B cell (primary cell): ENCODE data around the gene ZAR1L. TPM values are rescaled to one million over a fixed set of nuclear protein-coding genes. Genes with fewer than 3 reads are reported as not detected.

ENCODE experiments used
- ATAC-seq: fragments of 200-7000 bp; cut with Tn5 transposase; one replicate; pipeline ENCODE4 v1.10.0; 2021; ENCODE audit warnings: low read depth, mild to moderate bottlenecking, moderate number of reproducible peaks, moderate library complexity
- CTCF ChIA-PET: fragments of 350-600 bp; sonication (Branson Sonifier 250); formaldehyde crosslinking; loops from one replicate; lab custom pipeline; 2021; ENCODE audit warnings: antibody characterized with exemption, inconsistent platforms; lab: Charles Lee
- POLR2A ChIA-PET: fragments of 350-600 bp; sonication (Branson Sonifier 250); formaldehyde crosslinking; loops from one replicate; lab custom pipeline; 2021; ENCODE audit warnings: antibody characterized with exemption; lab: Charles Lee
- DNase-seq: peaks from one replicate; pipeline ENCODE4 v3.0.0; 2013
- H2AFZ ChIP-seq: 2 replicates; pipeline ENCODE4 v1.6.1; 2012; ENCODE audit warnings: mild to moderate bottlenecking, low read depth, low read length; ENCODE audit not compliant: insufficient read depth, poor library complexity, severe bottlenecking
- H3K27ac ChIP-seq, 2 donors: 1 replicate in 1 of 2; 2 replicates in 1 of 2; pipeline ENCODE4 v1.5.1; 2012 to 2013; ENCODE audit warnings: low read length in 2 of 2, mild to moderate bottlenecking in 2 of 2, moderate library complexity in 1 of 2
- H3K27me3 ChIP-seq, 4 experiments: fragments of 200-600 bp in 1 of 4; sonication (generic) in 1 of 4; replicated peaks in 1 of 4; 1 replicate in 2 of 4; 2 replicates in 2 of 4; pipeline versions ENCODE4 v1.6.1 to v1.7.0; 2013 to 2016; ENCODE audit warnings: low read length in 3 of 4, mild to moderate bottlenecking in 2 of 4, mixed read lengths in 1 of 4, moderate library complexity in 1 of 4; ENCODE audit not compliant: insufficient read depth in 4 of 4, control insufficient read depth in 3 of 4; ENCODE audit errors: control extremely low read depth in 1 of 4
- H3K36me3 ChIP-seq, 2 experiments: replicated peaks in 1 of 2; 1 replicate in 1 of 2; 2 replicates in 1 of 2; pipeline versions ENCODE4 v1.6.1 to v1.7.1; 2013; ENCODE audit warnings: low read length in 1 of 2; ENCODE audit not compliant: insufficient read depth in 2 of 2, control insufficient read depth in 1 of 2; ENCODE audit errors: control extremely low read depth in 1 of 2, extremely low read depth in 1 of 2
- H3K4me1 ChIP-seq, 2 donors: fragments of 200-600 bp in 1 of 2; sonication (generic) in 1 of 2; 1 replicate in 1 of 2; 2 replicates in 1 of 2; pipeline versions ENCODE4 v1.5.1 to v1.6.1; 2013 to 2017; ENCODE audit warnings: low read length in 2 of 2; ENCODE audit not compliant: control insufficient read depth in 2 of 2, insufficient read depth in 2 of 2
- H3K4me2 ChIP-seq: replicated peaks from 2 replicates; pipeline ENCODE3; 2012; ENCODE audit warnings: mild to moderate bottlenecking, low read depth, low read length; ENCODE audit not compliant: poor library complexity, severe bottlenecking
- H3K4me3 ChIP-seq, 5 experiments: fragments of 200-600 bp in 1 of 5; sonication (generic) in 1 of 5; 1 replicate in 3 of 5; 2 replicates in 2 of 5; pipeline versions ENCODE4 v1.5.1 to v1.7.0; 2011 to 2016; ENCODE audit warnings: low read length in 4 of 5, mild to moderate bottlenecking in 4 of 5, low read depth in 2 of 5, control low read depth in 1 of 5, moderate library complexity in 1 of 5; ENCODE audit not compliant: insufficient read depth in 1 of 5; ENCODE audit errors: control extremely low read depth in 1 of 5, extremely low read depth in 1 of 5
- H3K79me2 ChIP-seq: fragments of 200-600 bp; sonication (generic); one replicate; pipeline ENCODE4 v1.6.0; 2016; ENCODE audit warnings: low read length; ENCODE audit not compliant: control insufficient read depth, insufficient read depth
- H3K9ac ChIP-seq: fragments of 200-600 bp; sonication (generic); 2 replicates; pipeline ENCODE4 v1.6.1; 2017; ENCODE audit warnings: mild to moderate bottlenecking, low read length, moderate library complexity
- H3K9me3 ChIP-seq, 3 donors: one replicate each; pipeline versions ENCODE4 v1.6.1 to v1.7.1; 2013; ENCODE audit warnings: low read length in 2 of 3; ENCODE audit not compliant: control insufficient read depth in 2 of 3, insufficient read depth in 1 of 3; ENCODE audit errors: control extremely low read depth in 1 of 3
- H4K20me1 ChIP-seq: 2 replicates; pipeline ENCODE4 v1.6.0; 2012; ENCODE audit warnings: mild to moderate bottlenecking, low read length; ENCODE audit not compliant: insufficient read depth, control insufficient read depth, poor library complexity, severe bottlenecking
- H3K27ac Mint-ChIP-seq: one replicate; pipeline ENCODE4 v1.8.0; 2021; ENCODE audit warnings: mixed read lengths
- H3K27me3 Mint-ChIP-seq: one replicate; pipeline ENCODE4 v1.8.0; 2021; ENCODE audit warnings: mixed read lengths
- H3K4me1 Mint-ChIP-seq: one replicate; pipeline ENCODE4 v1.8.0; 2021; ENCODE audit warnings: mixed read lengths
- H3K4me3 Mint-ChIP-seq: one replicate; pipeline ENCODE4 v1.8.0; 2021; ENCODE audit warnings: mixed read lengths
- H3K9me3 Mint-ChIP-seq: one replicate; pipeline ENCODE4 v1.8.0; 2022; ENCODE audit warnings: mixed read lengths; ENCODE audit not compliant: insufficient read depth
- CTCF ChIP-seq: fragments of 200-600 bp; IDR thresholded peaks from one replicate; pipeline ENCODE4 v1.8.0; 2022; ENCODE audit warnings: antibody characterized with exemption, mild to moderate bottlenecking
- EZH2 ChIP-seq: IDR thresholded peaks from 2 replicates; pipeline ENCODE4 v1.6.1; 2012; ENCODE audit warnings: borderline replicate concordance, low read depth, mild to moderate bottlenecking, moderate library complexity, low read length; ENCODE audit not compliant: insufficient read depth, poor library complexity, severe bottlenecking
- WGBS: methylation state at CpG from one replicate; pipeline ENCODE4 v1.1.5; 2013; ENCODE audit warnings: missing lambda C conversion rate; ENCODE audit not compliant: insufficient coverage; 5-methylcytosine and 5-hydroxymethylcytosine counted together
- intact Hi-C: fragments of 100-400 bp; cut with micrococcal nuclease; formaldehyde crosslinking; loops from one replicate; pipeline ENCODE4 v1.10.0; 2022
- polyA plus RNA-seq: library from polyadenylated mRNA; depleted of rRNA; stranded (reverse); fragments of >200 nt; gene quantifications from 2 replicates; pipeline ENCODE4 v1.2.3, GENCODE V29; 2012
- total RNA-seq, 2 donors: library from RNA; stranded (reverse); fragments of 120-200 nt in 1 of 2; gene quantifications; 1 replicate in 1 of 2; 2 replicates in 1 of 2; pipeline versions ENCODE4 v1.2.3 to v1.2.4, GENCODE V29; 2013 to 2022

ZAR1L gene
- total and polyA plus RNA-seq, 2 donors (not counting 1 experiment from before 2014, with no cell fraction given) = not detected

- H3K27ac ChIP-seq = no peak overlapping the region
- intact Hi-C loops = no loop called here
- H3K9ac ChIP-seq = no peak overlapping the region
- H3K79me2 ChIP-seq = no peaks in the 10 kb centered on the region
- no peaks in the 10 kb centered on the region for H3K4me1 ChIP-seq
- Mint-ChIP-seq H3K9me3 (no peaks in the 10 kb centered on the region), H3K4me1 (no peaks in the 10 kb centered on the region), H3K4me3 (no peak overlapping the region), H3K27ac (no peak overlapping the region), H3K27me3 (no peaks in the 10 kb centered on the region)
- TF ChIP-seq CTCF = no peak
- TF ChIP-seq EZH2 = no peak
- H2AFZ ChIP-seq = no peak overlapping the region
- H4K20me1 ChIP-seq = no peaks in the 10 kb centered on the region
- no peak for ATAC-seq
- no peaks in the 10 kb centered on the region for H3K36me3 ChIP-seq
- WGBS = 80% methylated on average over 1 of the region's 3 CpGs
- no peak for DNase-seq
- H3K4me2 ChIP-seq = no peak overlapping the region
- H3K9me3 ChIP-seq = no peaks in the 10 kb centered on the region
- H3K4me3 ChIP-seq = no peak overlapping the region
- ChIA-PET CTCF (no interaction called here), POLR2A (no interaction called here)
- H3K27me3 ChIP-seq = no peaks in the 10 kb centered on the region
Measured at GRCh38 chr13:32262165-32262564, 53.0 kb downstream of the ZAR1L start.

- no peaks in the 10 kb centered on the region for H3K9me3 ChIP-seq
- no peaks in the 10 kb centered on the region for H3K79me2 ChIP-seq
- H3K9me3 Mint-ChIP-seq = no peaks in the 10 kb centered on the region
- no peaks in the 10 kb centered on the region for H3K27me3 ChIP-seq
- DNase-seq (no peak), ATAC-seq (no peak)
- CTCF ChIA-PET = interaction anchor here (1.2 kb wide), 1 partner anchor 8 kb away, joined by 3 read pairs; no protein-coding TSS in a partner anchor
- no peak overlapping the region for H3K9ac ChIP-seq
- no peak overlapping the region for H3K4me2 ChIP-seq
- no peak overlapping the region for H3K4me3 Mint-ChIP-seq
- no peaks in the 10 kb centered on the region for H4K20me1 ChIP-seq
- no peaks in the 10 kb centered on the region for H3K4me1 ChIP-seq
- 95% methylated on average over 9 of the region's 9 CpGs for WGBS
- no peaks in the 10 kb centered on the region for H3K4me1 Mint-ChIP-seq
- H3K27ac ChIP-seq = no peak overlapping the region
- H3K27me3 Mint-ChIP-seq = no peaks in the 10 kb centered on the region
- intact Hi-C loops = no loop called here
- H3K27ac Mint-ChIP-seq = no peak overlapping the region
- H3K36me3 ChIP-seq = no peaks in the 10 kb centered on the region
- H3K4me3 ChIP-seq = no peak overlapping the region
- POLR2A ChIA-PET = no interaction called here
- TF ChIP-seq CTCF (no peak), EZH2 (no peak)
- H2AFZ ChIP-seq = no peak overlapping the region
Measured at GRCh38 chr13:32261567-32261966, 53.6 kb downstream of the ZAR1L start.
